ENCODE measurements around the gene GPN2.
"Not testable (repeated sequence)": the region's sequence is repeated elsewhere in the genome, so short reads cannot be mapped to it uniquely, and the experiment has no call there.

Gene GPN2

DNA sequence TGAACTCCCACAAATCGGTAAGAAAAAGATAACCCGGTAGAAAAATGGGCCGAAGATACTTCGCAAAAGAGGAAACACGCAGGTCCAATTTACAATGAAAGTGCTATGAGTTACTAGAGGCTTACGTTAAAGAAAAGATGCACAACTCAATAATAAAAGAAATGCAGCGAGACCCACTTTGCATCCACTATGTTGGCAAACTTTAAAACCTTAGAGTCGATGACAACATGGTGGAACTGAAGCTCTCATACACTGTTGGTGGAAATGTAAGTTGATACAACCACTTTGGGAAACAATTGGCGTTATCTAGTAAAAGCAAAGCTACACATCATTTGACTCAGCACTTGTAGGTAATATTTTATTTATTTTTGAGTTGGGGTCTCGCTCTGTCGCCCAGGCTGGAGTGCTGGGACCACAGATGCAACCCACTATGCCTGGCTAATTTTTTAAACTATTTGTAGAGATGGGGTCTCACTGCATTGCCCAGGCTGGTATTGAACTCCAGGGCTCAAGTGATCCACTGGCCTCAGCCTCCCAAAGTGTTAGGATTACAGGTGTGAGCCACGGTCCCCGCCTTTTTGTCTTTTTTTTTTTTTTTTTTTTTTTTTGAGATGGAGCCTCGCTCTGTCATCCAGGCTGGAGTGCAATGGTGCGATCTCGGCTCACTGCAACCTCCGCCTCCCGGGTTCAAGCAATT lies 10.9 kb upstream of the GPN2 start:
- no peak for DNase-seq (ENCODE audit: low read depth)

DNA sequence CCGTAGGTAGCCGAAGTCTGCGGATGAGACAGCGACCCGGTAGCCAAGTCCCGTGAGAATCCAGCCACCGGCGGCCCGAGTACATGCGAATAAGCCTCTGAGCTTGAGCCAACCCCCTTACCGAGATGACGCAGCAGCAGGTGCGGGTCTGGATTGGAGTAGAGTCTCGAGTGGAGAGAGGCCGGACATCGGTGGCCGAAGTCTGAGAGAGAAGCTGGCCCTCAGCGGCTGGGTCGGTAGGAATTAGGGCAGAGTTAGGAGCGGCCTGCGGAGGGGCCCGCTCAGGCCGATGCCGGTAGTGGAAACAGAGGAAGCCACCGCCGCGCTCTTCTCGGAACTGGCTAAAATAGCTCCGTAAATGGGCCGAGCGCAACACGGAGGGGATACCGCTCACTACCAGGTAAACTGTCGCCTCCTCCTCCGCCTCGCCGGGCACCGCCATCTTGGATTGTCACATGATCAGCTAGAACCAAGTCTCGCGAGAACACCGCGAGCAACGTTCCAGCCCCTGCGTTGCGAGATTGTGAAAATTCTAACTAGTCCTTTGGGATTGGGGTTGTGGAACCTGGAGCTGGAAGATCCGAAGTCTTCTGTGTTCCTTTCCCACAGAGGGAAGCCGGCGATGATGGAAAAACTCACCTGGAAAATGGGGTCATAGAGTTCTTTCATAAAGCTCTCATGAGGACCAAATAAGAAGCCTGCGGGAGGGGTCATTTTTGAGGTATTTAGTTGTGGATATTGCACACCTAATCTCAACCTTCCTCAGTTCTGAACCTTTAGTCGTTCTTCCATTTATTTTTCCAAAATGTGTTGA lies 10.1 kb upstream of the GPN2 start, which contains the start of gene GPATCH3:
Gene GPATCH3 (minus strand): TSS at position 467 of the 814 bp plus-strand sequence. CDS start 25 bp downstream, at position 442.
- peak; percentile 87 for DNase-seq (ENCODE audit: low read depth)

DNA sequence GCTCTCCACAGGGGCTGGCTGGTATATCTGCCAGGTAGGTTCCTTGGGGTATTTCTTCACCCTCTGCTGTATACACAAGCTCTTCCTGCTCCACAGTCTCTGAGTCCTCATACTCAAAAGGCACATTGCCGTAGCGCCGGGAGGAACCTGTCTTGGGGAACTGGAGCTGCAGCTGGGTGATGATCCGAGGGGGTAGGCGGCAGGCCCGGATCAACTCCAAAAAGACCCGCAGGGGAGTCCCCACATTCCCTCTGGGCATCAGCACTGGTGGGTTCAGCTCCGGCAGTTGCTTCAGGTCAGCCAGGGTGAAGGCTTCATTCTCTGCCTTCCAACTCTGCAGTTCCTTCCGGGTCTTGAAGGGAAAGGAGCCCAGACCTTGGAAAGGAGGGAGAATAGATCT lies 7.3 kb upstream of the GPN2 start:
- DNase-seq (ENCODE audit: low read depth), result no peak

DNA sequence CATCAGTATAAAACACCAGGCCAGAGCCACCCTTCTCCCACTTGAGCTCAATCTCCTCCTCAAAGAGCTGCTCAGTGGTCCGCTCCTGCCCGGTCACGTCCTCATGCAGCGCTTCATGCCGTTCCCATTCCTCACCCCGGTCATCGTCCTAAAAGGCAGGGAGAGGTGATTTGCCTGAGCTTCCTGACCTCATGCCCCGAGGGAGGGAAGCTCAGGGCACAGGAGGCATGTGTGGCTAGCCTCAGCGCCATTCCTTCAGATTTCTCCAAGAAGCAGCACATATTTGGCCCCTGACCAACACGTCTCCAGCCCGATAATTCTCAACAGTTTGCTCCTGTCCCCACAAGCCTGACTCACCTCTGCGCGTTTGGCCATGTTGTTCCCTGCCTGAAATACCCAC lies 4.2 kb upstream of the GPN2 start:
- DNase-seq (ENCODE audit: low read depth), result no peak

DNA sequence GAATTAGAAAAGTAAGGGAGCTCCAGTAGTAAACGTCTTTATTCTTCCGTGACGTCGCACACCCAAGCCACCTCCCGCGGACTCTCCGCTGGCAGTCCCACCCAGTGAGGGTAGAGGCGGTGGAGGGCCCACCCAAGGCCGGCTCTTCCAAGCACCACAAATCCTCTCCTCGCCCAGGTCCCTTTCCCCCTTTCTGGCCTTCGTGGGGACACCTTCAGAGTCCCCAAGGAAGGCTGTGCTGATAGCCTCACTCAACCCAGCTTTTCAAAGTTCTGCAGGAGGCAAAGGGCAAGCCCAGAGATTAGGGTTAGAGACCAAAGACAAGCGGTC lies 349 bp upstream of the GPN2 start:
- DNase-seq (ENCODE audit: low read depth), result no peak

DNA sequence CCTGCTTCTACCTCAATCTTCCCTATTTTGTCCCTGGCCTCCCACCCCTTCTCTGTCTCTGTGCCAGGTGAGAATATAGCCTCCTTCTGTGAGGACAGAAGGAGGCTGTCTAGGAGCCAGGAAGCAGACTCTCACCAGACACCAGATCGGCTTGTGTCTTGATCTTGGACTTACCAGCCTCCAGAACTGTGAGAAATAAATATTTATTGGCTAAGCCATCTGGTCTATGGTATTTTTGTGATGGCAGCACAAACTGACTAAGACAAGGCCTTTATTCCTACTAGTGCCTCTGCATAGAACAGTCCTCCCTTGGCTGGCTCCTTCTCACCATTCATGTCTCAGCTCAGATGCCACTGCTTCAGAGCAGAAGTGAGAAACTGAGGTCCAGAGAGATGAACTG lies 1.9 kb downstream of the GPN2 start:
- no peak for DNase-seq (ENCODE audit: low read depth)

DNA sequence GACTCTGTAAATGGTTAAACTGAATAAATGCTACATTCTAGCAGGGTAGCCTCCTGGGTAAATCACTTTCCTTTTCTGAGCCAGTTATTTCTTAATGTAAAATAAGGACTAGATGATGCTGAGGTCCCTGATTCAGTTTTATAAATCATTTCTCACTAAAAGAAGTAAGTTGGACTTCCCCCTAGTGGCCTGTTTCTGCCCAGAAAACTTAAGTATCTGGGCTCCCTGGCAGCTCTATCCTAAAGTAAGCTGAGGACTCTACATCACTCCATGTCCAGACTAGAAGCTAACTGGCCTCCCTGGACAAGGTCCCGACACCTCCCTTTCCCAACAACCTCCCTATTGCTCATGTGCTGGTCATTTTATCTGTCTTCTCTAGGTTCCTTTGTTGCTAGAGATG lies 3.0 kb downstream of the GPN2 start:
- DNase-seq (ENCODE audit: low read depth), result peak; percentile 27

DNA sequence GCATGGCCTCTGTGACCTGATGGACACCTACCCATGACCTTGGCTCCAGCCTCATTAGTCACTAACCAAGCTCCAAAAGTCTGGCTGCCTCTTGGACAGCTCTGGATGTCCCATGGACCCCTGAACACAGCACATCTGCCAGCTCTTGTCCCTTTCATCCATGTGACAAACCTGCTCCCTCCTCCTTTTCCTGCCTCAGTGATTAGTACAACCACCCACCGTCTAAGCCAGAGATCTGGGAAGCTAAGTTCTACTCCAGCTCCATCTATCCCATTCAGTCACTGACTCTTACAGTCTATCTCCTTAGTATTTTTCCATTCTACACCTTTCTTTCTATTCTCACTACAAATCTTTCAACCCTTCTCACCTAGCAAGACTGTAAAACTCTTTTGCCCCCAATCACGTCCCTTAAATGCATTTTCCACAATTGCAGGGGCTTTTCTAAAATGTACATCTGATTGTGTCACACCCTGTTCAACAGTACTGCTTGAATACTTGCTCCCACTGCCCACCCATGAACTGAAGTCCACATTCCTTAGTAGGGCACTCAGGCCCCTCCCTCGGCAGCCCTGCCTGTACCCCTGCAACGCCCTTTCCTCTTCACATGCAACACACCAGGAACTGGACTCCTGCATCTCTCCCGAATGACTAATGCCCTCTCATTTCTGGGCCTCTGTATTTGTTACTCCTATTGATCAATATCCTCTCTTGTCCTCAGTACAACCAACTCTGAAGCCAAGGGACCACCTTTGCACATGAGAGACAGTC lies 7.2 kb downstream of the GPN2 start:
- DNase-seq (ENCODE audit: low read depth), result no peak

DNA sequence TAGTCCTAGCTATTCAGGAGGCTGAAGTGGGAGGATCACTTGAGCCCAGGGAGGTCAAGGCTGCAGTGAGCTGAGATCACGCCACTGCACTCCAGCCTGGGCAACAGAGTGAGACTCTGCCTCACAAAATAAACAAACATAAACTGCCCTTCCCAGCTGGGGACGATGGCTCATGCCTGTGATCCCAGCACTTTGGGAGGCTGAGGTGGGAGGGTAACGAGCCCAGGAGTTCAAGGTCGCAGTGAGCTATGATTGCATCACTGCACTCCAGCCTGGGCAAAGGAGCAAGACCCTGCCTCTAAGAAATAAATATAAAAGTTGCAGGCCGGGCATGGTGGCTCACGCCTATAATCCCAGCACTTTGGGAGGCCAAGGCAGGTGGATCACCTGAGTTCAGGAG lies 8.5 kb downstream of the GPN2 start:
- not testable (repeated sequence) for DNase-seq (ENCODE audit: low read depth)

DNA sequence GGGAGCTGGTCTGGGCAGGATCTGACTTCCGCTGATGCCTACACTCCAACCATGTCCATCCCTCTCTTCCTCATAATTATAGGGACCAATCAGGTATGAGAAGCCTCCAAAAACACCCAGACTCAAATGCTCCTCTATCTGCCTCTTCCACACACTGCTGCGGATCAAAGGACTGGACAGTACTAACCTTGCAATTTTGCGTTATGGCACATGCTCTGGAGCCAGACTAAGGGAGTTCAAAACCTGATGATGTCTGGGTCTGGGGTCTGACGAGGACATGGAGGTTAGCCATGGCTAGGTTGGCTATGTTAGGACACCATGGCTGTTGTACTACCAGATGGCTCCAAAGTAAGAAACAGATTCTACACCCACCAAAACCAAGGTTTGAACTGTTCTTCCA lies 10.3 kb downstream of the GPN2 start:
- DNase-seq (ENCODE audit: low read depth), result no peak

DNA sequence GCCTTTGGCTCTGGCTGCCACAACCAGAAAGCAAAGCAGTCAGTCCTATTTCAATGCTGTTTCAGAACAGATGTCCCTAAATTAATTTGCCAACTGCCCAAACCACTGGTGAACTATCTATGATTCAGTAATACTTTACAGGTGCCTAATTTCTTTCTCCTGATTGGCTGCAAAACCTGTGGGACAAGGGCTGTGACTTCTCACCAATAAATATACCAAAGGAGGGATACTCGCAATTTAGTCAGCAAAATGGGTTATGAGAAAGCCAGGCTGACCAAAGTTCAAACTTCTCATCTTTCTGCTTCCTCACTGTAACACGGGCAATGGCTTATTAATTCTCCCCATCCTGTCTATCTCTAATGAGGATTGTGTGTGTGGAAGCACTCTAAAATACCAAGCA lies 12.8 kb downstream of the GPN2 start:
- no peak for DNase-seq (ENCODE audit: low read depth)

DNA sequence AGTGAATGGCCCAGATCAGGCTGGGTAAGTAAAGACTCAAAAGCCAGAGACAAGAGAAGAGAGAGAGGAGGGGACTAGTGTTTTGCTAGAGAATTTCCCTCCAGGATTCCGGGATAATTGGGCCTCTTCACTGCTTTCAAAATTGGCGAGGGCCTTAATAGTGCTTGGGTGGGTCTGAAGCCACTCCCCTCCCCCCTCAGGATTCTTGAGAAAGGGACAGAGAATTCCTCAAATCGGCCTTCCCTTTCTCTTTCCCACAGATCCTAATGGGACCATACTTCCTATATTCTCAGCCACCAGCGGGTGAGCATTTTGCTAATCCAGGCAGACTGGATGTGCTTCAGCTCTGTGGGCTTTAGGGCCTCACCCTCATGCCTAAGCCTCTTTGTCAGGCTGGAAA lies 15.2 kb downstream of the GPN2 start:
- no peak for DNase-seq (ENCODE audit: low read depth)

DNA sequence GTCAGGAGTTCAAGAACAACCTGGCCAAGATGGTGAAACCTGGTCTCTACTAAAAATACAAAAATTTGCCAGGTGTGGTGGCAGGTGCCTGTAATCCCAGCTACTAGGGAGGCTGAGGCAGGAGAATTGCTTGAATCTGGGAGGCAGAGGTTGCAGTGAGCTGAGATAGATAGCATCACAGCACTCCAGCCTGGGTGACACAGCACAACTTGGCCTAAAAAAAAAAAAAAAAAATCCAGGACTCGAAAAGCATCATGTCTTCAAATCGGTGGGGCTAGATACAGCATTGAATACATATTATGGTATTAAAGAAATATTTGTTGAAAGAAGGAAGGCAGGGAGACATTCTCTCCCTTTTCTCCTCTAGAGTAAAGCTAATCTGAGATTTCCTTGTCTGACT lies 17.0 kb downstream of the GPN2 start:
- not testable (repeated sequence) for DNase-seq (ENCODE audit: low read depth)

DNA sequence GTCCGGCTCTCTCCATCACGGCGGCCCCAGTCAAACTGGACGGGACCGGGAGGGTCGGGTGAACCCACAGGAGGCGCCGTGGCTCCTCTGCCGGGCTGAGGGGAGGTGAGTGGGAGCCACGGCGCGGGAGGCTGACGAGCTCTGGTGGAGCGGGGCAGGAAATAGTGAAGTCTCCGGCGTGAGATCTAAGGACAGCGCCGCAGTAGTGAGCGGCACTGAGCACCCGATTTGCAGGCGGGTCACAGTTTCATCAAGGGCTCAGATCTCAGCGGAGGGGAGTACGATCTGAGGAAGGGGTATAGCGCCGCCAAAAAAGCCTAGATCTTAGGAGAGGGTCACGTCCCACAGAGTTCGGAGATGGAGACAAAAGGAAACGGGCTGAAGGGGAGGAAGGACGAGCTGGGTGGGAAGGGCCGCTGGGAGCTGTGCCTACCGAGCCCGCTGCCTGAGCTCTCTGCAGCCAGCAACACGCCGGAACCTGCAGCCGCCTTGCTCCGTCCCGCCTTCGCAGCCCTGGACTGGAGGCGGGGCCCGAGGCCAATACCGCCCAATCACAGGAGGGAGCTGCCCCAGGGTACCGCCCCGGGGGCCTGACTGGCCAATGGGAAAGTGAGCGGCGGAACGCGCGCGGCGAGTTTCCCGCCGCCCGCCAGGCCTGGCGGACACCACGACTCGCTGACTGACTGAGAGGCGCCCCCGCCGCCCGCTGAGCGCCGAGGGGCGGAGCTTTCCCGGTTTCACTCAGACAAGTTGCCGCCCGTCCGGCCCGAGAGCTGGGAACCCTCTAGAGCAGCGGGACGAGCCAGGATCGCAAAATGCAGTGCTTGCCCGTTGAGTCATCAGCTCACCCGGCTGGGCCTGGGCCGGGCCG lies 25.2 kb downstream of the GPN2 start:
- peak; percentile 97 for DNase-seq (ENCODE audit: low read depth)

DNA sequence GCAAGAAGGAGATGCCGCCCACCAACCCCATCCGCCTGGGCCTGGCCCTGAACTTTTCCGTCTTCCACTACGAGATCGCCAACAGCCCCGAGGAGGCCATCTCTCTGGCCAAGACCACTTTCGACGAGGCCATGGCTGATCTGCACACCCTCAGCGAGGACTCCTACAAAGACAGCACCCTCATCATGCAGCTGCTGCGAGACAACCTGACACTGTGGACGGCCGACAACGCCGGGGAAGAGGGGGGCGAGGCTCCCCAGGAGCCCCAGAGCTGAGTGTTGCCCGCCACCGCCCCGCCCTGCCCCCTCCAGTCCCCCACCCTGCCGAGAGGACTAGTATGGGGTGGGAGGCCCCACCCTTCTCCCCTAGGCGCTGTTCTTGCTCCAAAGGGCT lies 26.4 kb downstream of the GPN2 start:
- no peak for DNase-seq (ENCODE audit: low read depth)

DNA sequence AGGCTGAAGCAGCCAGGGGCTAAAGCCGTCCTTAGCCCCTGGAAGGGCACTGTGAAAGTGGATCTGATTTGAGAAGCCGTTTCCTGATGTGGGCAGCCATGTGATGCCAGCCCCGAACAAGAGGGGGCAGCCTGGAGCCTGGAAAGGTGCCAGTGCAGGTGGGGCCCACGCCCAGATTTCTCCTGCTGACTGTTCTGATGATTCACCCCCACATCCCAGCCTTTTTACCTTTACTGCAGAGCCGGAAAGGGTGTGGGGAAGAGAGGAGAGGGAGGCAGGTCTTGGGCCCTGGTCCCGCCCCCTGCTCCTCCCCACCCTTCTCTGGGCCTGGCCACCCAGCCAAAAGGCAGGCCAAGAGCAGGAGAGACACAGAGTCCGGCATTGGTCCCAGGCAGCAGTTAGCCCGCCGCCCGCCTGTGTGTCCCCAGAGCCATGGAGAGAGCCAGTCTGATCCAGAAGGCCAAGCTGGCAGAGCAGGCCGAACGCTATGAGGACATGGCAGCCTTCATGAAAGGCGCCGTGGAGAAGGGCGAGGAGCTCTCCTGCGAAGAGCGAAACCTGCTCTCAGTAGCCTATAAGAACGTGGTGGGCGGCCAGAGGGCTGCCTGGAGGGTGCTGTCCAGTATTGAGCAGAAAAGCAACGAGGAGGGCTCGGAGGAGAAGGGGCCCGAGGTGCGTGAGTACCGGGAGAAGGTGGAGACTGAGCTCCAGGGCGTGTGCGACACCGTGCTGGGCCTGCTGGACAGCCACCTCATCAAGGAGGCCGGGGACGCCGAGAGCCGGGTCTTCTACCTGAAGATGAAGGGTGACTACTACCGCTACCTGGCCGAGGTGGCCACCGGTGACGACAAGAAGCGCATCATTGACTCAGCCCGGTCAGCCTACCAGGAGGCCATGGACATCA lies 27.1 kb downstream of the GPN2 start, which contains the start of gene SFN:
Gene SFN (plus strand): TSS at position 369 of the 904 bp plus-strand sequence. CDS start 64 bp downstream, at position 433.
- no peak for DNase-seq (ENCODE audit: low read depth)

DNA sequence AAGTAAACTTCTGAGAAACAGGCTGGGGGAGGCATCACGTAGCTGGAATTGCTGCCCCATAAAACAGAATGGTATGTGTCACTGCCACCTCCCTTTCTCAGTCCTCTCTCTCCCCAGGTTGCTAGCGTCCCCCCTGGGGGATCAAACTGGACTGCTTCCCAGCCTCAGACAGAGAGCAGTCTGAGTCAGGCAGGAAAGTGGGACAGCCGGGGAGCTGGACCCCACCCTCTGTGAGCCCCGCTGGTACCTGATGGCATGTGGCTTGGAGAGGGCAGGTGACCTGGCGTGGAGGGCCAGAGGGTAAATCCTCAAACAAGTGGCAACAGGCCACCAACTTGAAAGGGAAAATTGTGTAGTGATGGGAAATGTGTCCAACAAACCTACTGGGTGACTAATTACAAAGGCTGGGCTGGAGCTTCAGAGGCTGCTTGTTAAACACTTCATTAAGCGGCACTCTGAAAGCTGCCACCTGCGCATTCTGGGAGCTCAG lies 28.1 kb downstream of the GPN2 start:
- peak; percentile 17 for DNase-seq (ENCODE audit: low read depth)

DNA sequence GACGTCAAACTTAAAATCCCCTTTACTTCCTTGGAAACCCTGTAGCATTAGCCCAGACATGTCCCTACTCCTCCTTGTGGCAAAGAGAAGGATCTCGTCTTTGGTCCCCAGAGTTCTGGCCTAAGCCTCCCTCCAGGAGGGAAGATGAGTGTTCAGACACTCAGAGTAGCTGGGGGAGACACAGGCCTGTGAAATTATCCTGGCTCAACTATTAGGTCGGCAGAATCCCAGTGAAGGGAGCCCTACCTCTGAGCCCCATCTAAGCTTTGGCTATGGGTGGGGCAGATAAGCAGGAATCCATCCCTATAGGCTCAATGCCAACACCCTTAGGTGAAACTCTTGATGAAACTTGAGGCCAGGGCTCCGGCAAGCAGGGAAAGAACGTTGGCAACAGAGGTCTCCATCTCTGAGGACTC lies 28.8 kb downstream of the GPN2 start:
- no peak for DNase-seq (ENCODE audit: low read depth)

DNA sequence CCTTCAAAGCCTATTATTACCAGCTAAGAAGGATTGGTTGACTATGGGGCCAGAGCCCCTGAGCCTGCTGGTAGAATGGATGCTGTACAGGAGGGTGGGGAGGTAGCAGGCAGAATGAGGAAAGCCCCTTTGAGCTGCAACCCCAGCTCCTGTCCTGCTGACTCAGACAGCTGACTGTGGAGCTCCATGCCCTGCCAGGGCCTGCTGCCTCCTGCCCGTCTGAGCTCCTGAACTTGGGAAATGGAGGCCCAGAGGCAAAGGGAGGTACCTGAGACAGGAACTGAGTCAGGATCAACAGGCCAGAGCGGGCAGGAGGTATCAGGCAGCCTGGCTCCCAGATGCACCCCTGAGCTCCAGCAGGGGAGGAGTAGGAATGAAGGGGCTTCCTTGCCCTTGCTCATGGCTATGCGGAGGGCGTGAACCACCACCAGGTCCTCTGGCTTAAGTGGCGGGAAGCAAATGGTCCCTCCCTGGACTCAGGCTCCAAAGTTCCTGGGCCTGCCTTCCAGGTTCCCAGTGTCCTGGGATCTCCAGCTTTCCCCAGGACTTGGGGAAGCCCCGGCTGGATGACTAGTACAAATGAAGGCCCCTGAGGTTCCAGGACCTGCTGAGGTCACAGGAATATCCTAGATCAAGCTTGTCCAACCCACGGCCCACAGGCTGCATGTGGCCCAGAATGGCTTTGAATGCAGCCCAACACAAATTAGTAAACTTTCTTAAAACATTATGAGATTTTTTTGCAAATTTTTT lies 31.0 kb downstream of the GPN2 start:
- DNase-seq (ENCODE audit: low read depth), result no peak

DNA sequence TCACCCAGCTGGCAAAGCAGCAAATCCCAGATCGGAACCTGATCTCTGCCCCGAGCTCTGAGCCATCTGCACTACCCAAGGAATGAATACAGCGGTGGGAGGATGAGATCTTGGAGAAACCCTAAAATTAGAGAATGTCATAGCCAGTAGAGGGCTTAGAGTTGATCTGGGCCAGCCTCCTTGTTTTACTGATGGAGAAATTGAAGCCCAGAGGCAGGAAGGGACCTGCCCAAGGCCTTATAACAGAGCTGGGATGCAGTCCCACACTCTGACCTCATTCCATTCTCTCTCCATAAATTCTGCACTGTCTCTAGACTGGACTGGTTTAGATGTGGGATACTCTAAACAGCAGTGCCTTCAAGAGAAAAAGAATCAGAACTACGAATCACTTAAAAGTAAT lies 31.9 kb downstream of the GPN2 start:
- DNase-seq (ENCODE audit: low read depth), result no peak
